Colon (tissue), 2 donors: ENCODE results near the gene NR1D1.

Experiments
- FAIRE-seq: peaks from 2 replicates; lab custom pipeline; 2012; peaks lifted over from hg19 to GRCh38; lab: Jason Lieb, UNC
- donor health status: control.
- donor health status: control.

Gene NR1D1

DNA sequence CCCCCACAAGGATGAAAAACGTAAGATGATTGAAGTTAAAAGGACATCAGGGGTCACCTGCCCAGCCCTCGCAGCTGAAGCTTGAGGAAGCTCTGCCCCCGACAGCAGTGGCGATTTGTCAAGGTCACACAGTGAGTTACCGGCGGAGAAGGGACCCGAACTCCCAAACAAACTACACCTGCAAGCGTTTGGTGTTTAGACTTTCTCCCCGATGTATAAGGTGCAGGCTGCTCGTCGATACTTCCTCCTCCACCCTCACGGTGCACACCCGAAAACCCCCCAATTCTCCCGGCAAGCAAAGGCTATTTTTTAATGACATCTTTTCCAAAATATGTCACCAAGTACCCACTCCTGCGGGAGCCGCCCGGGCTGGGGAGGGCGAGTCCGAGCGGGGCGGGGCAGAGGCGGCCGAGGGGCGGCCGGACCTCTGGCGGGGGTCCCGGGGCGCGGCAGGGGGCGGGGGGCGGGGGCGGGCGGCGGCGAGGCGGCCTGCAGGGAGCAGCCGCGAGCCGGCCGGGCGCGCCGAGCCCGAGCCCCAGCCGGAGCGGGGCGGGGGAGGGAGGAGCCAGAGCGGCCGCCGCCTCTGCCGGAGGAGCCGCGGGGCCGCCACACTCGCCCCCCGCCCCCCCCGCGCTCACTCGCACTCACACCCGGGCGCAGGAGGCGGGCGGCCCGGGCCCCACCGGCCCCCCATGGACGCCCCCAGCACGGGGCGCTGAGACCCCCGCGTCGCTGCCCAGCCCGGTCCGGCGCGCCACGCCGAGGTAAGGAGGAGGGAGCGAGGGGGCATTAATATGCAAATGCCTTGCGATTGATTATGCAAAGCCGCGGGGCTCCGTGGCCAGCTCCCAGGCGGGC, 37.8 kb downstream of the NR1D1 start, which contains the start of gene THRA:
Gene THRA, plus strand, starts transcription at position 637 of the 858 bp plus-strand sequence. CDS start 11,524 bp downstream, outside the sequence.
- FAIRE-seq: no peak

DNA sequence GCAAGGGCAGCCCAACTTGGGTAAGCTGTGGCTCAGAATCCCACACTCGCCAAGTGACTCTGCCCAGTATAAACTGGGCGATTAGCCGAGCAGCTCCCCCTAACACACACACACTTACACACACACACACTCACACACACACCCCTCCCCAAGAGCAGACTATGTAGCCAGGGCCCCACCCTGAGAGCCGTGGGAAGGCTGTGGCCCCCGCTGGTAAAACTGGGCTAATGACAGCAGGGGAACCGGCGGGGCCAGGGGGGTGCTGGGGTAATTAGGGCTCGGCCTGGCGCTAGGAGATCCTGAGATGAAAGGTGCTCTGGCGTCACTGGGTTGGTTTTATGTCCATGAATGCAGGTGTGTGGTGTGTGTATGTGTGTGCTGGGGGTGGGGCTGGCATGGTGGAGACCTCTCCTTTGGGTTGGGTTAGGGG, 38.8 kb downstream of the NR1D1 start:
- no peak for FAIRE-seq

DNA sequence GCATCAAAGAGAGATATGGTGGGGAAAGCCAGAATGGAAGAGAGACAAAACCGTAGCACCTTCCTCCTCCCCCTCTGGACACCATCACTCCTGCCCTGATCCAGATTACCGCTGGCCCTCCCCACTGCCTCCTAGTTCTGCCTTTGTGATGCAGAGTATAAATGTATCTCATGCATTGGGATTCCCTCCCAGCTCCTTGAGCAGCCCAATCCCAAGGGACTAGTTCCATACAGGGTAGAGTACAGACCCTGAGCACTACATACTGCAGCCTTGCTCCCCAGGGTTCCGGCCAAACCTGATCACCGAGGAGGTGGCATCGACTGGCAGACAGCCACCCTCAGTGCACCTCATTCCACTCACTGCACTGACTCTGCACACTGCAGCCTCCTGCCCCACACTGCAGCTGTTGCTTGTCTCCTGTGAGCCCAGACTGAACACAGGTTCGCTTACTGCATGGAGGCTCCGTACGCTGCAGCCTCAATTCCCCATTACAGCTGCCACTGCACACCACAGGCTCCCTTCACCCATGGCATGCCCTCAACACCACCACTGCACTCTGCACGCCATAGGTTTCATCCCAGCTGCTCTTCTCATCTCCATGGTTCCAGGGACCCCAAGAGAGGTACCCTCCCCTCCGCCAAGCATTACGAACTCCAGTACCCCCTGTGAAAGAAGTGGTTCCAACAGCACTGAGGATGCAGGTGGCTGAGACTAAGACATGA, 39.3 kb downstream of the NR1D1 start:
- no peak for FAIRE-seq

DNA sequence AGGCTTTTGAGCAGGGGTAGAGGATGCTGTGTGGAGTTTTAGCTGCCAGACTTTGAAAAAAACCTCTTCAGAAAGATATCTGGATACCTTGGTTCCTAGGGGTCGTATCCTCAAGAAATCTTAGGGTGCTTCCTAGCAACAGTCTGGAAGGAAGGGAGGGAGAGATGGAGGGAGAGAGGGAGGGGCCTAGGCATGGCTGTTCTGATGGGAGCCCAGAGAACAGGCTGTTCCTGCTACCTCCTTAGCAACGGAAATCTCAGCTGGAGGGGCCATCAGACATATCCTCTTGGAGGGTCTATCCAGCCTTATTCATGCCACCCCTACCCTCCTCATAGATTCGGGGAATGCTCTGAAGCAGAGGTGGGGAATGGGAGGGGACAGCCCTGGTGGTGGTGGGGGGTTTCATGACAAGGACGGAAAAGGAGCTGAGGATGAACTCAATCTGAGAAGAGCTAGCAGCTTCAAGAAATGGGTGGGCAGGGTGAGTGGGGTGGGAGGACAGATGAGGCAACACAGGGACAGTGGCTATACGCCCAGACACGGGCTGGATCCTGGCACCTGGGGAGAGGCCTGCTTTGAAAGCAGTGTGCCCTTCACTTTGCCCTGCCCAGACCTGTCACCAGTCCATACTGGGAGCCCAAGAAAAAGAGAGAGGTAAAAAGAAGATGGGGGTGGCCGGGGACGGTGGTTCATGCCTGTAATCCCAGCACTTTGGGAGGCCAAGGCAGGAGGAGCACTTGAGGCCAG, 40.5 kb downstream of the NR1D1 start:
- no peak for FAIRE-seq

DNA sequence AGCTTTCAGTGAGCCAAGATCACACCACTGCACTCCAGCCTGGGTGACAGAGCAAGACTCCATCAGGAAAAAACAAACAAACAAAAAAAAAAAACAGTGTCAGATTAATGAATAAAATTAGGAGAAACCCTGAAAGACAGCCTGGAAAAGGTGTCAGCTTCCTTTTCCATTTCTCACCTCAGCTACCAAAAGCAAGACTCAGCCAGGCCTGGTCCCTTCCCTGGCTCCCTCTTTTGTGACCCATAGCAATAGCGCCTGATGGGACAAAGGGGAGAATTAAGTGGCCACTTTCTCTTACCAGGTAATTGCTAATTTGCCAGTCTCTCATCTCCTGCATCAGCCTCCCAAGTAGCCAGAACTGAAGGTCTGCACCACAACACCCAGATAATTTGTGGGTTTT, 41.5 kb downstream of the NR1D1 start:
- FAIRE-seq: no peak

DNA sequence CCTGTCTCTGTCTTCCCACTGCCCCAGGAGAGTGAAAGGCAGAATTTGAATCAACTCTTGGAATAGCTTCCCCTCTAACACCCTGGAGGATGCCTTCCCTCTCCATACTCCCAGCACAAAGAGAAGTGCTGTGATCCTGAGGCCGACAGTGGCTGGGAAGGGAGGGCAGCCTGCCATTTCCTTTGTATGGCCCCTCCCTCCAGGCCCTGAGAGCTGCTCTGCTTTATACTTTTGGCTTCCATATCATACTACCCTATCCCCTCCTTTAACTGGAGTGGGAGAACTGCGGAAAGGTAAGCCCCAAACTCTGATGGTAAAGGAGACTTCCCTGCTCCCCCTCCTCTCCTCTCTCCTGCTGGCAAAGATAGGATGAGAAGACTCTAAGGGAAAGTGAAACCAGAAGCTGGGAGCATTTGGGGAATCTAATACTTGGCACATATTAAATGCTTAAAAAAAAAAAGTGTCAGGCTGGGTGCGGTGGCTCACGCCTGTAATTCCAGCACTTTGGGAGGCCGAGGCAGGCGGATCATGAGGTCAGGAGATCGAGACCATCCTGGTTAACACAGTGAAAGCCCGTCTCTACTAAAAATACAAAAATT, 42.1 kb downstream of the NR1D1 start:
- no peak for FAIRE-seq

DNA sequence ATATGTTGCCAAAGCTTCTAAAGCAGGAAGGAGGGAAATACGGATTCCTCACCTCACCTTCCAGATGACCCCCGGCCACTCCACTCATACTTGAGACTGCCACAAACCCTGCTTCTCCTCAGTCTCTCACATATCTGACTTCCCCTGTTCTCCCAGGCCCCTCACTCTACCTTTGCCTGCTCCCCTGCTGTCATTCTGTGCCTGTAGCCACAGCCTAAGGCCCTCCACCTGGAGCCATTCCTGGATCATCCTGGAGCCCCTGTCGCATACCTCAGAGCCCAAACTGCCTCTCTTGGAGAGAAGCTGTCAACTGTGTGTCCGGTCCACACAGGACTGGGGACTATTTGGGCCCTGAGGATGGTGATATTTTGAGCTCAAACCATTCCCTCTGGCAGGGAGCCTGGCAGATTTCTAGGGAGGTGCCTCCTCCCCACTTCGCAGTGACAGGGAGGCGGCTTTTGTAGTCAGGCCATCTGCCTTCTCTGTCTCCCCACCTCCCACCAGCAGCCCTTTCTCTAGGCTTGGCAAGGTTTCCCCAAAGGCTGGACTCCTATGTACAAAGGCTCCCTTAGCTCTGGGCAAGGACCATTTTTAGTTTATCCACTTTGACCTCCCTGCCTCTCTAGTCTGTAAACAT, 43.9 kb downstream of the NR1D1 start:
- FAIRE-seq: no peak
